ENCODE data around the gene CD2. TPM values are rescaled to one million over a fixed set of nuclear protein-coding genes. Genes with fewer than 3 reads are reported as not detected.

Gene CD2
- total RNA-seq, 3 donors from 2014 or later: 4.1 to 7.7 (median 5.4) TPM

GRCh38 chr1:116769561-116769977, 15.3 kb downstream of the CD2 start:
- no peaks in the 10 kb centered on the region for H3K9me3 ChIP-seq

DNA sequence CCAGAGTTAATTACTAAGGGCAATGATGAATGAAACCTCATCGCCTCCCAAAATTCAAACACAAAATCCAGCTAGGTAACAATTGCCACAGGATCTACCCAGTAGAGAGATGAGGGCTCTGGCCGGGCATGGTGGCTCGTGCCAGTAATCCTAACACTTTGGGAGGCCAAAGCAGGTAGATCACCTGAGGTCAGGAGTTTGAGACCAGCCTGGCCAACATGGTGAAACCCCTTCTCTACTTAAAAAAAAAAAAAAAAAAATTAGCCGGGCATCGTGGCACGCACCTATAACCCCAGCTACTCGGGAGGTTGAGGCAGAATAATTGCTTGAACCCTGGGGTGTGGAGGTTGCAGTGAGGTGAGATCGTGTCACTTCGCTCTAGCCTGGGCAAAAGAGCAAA, 15.8 kb downstream of the CD2 start:
- Histone ChIP-seq H3K36me3 (ENCODE audit: low read depth) (no peaks in the 10 kb centered on the region), H3K9me3 (no peaks in the 10 kb centered on the region), H3K4me1 (ENCODE audit: low read depth) (no peaks in the 10 kb centered on the region), H3K4me3 (no peak overlapping the region)
- ATAC-seq (no peak), DNase-seq (no peak)
- TF ChIP-seq, protein P1, sequence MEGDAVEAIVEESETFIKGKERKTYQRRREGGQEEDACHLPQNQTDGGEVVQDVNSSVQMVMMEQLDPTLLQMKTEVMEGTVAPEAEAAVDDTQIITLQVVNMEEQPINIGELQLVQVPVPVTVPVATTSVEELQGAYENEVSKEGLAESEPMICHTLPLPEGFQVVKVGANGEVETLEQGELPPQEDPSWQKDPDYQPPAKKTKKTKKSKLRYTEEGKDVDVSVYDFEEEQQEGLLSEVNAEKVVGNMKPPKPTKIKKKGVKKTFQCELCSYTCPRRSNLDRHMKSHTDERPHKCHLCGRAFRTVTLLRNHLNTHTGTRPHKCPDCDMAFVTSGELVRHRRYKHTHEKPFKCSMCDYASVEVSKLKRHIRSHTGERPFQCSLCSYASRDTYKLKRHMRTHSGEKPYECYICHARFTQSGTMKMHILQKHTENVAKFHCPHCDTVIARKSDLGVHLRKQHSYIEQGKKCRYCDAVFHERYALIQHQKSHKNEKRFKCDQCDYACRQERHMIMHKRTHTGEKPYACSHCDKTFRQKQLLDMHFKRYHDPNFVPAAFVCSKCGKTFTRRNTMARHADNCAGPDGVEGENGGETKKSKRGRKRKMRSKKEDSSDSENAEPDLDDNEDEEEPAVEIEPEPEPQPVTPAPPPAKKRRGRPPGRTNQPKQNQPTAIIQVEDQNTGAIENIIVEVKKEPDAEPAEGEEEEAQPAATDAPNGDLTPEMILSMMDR (IDR thresholded peaks at IDR 0.05): no peak
- intact Hi-C loops (cut with DNase I, micrococcal nuclease): no loop called here

More at GRCh38 chr1:116769561-116769977, 15.3 kb downstream of the CD2 start:
- TF ChIP-seq, protein P1 (IDR thresholded peaks at IDR 0.05): no peak
- no peaks in the 10 kb centered on the region for H3K4me1 ChIP-seq (ENCODE audit: low read depth)
- H3K4me3 ChIP-seq: no peak overlapping the region
- ATAC-seq (peak; percentile 79), DNase-seq (peak in 1 of 3 donors; percentile 24)
- no peaks in the 10 kb centered on the region for H3K36me3 ChIP-seq (ENCODE audit: low read depth)
- intact Hi-C loops (cut with DNase I, micrococcal nuclease): no loop called here

GRCh38 chr1:116770625-116771024, 16.4 kb downstream of the CD2 start:
- H3K36me3 ChIP-seq (ENCODE audit: low read depth): no peaks in the 10 kb centered on the region
- TF ChIP-seq, protein P1 (IDR thresholded peaks at IDR 0.05): no peak
- ATAC-seq (peak; percentile 19), DNase-seq (no peak)
- no peaks in the 10 kb centered on the region for H3K4me1 ChIP-seq (ENCODE audit: low read depth)
- H3K9me3 ChIP-seq: no peaks in the 10 kb centered on the region
- intact Hi-C loops (cut with DNase I, micrococcal nuclease): no loop called here
- no peak overlapping the region for H3K4me3 ChIP-seq

DNA sequence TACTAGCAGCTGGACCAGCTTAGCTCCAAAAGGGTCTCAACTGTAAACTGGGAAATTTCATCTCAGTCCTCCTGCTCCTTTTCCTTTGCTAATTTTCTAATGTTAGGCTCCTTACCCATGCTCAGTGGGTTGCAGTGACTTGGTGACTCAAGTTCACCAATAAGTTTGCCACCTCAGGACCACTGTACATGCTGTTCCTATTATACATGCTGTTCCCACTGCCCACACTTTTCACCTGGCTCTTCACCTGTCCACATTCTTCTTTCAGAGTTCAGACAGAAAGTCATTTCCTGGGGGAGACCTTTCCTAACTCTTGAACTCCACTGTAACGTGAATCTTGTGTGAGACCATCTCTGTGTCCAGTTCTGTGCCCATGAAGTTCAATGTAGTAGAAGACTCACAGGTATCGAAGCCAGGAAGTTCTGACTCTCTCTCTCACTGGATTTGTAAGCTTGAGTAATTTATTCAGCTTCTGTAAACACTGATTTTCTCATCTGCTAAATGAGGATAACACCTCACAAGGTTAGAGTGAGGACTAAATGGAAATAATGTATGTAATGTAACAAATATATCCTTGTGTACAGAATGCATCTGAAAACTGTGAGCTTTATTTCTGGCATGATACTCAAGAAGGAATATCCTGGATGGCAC, 17.9 kb downstream of the CD2 start:
- DNase-seq (no peak), ATAC-seq (no peak)
- Histone ChIP-seq H3K4me1 (ENCODE audit: low read depth) (no peaks in the 10 kb centered on the region), H3K9me3 (no peaks in the 10 kb centered on the region), H3K36me3 (ENCODE audit: low read depth) (no peaks in the 10 kb centered on the region), H3K4me3 (no peak overlapping the region)
- TF ChIP-seq, protein P1 (IDR thresholded peaks at IDR 0.05): no peak
- intact Hi-C loops (cut with DNase I, micrococcal nuclease): no loop called here

GRCh38 chr1:116772648-116773045, 18.4 kb downstream of the CD2 start:
- no peaks in the 10 kb centered on the region for H3K36me3 ChIP-seq (ENCODE audit: low read depth)
- DNase-seq (no peak), ATAC-seq (no peak)
- TF ChIP-seq, protein P1 (IDR thresholded peaks at IDR 0.05): no peak
- no peaks in the 10 kb centered on the region for H3K9me3 ChIP-seq
- no peaks in the 10 kb centered on the region for H3K4me1 ChIP-seq (ENCODE audit: low read depth)
- no peak overlapping the region for H3K4me3 ChIP-seq
- intact Hi-C loops (cut with DNase I, micrococcal nuclease): no loop called here
